ENCODE results near the gene SPTBN1. TPM values are rescaled to one million over a fixed set of nuclear protein-coding genes. Genes with fewer than 3 reads are reported as not detected.
A peak's percentile ranks its signal among the peaks of the same experiment; 100 is the strongest.

SPTBN1 gene
- total and polyA plus RNA-seq, 2 donors (not counting 3 experiments of a cell fraction or from before 2014, with no cell fraction given): 63.3 to 320 TPM

DNA sequence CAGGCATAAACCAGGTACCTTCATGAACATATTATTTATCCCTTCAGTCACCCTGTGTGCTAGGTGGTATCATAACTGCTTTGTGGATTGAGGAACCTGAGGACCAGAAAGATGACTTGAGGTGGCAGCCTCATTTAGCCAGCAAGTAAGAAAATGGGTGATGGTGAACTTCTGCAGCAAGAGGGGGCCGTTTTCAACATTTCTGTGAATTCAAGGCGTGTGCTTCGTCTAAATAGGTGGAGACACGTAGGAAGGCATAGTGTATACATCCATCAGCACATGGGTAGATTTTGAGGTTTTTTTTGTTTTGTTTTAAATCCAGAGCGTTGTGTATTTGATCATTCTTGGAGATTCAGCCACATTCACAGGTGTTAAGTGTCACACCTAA, 118.7 kb downstream of the SPTBN1 start:
- H3K4me1 ChIP-seq (ENCODE audit: control insufficient read depth, extremely low read depth, insufficient read depth, low read length): peaks cover 86% of the 10 kb centered on the region
- no peaks in the 10 kb centered on the region for H3K27me3 ChIP-seq (ENCODE audit: control insufficient read depth in 2 of 2, insufficient read depth in 2 of 2, low read length in 2 of 2)
- H3K36me3 ChIP-seq (ENCODE audit: control insufficient read depth in 2 of 2, extremely low read depth in 1 of 2, insufficient read depth in 2 of 2, low read length in 2 of 2): no peaks in the 10 kb centered on the region
- TF ChIP-seq, protein P1, sequence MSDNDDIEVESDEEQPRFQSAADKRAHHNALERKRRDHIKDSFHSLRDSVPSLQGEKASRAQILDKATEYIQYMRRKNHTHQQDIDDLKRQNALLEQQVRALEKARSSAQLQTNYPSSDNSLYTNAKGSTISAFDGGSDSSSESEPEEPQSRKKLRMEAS (IDR thresholded peaks at IDR 0.05; ENCODE audit: insufficient read depth, insufficient read length): no peak
- no peak for TF ChIP-seq FOS (IDR thresholded peaks at IDR 0.05; ENCODE audit: borderline replicate concordance, insufficient read depth, low read length)
- no peak for TF ChIP-seq JUN (IDR thresholded peaks at IDR 0.05; ENCODE audit: borderline replicate concordance, insufficient read depth, insufficient read length, low read depth)
- TF ChIP-seq EZH2 (IDR thresholded peaks at IDR 0.05; ENCODE audit: borderline replicate concordance, low read depth, low read length, severe bottlenecking): no peak
- no peak for TF ChIP-seq GATA2 (IDR thresholded peaks at IDR 0.05; ENCODE audit: insufficient read depth, insufficient read length, low read depth, low read length)
- no peak for TF ChIP-seq POLR2AphosphoS5 (IDR thresholded peaks at IDR 0.05; ENCODE audit: insufficient read depth, low read depth, low read length)
- TF ChIP-seq POLR2A (IDR thresholded peaks at IDR 0.05; ENCODE audit: low read depth, low read length): no peak
- TF ChIP-seq MYC (IDR thresholded peaks at IDR 0.05; ENCODE audit: low read depth, low read length): no peak
- TF ChIP-seq, protein P2, sequence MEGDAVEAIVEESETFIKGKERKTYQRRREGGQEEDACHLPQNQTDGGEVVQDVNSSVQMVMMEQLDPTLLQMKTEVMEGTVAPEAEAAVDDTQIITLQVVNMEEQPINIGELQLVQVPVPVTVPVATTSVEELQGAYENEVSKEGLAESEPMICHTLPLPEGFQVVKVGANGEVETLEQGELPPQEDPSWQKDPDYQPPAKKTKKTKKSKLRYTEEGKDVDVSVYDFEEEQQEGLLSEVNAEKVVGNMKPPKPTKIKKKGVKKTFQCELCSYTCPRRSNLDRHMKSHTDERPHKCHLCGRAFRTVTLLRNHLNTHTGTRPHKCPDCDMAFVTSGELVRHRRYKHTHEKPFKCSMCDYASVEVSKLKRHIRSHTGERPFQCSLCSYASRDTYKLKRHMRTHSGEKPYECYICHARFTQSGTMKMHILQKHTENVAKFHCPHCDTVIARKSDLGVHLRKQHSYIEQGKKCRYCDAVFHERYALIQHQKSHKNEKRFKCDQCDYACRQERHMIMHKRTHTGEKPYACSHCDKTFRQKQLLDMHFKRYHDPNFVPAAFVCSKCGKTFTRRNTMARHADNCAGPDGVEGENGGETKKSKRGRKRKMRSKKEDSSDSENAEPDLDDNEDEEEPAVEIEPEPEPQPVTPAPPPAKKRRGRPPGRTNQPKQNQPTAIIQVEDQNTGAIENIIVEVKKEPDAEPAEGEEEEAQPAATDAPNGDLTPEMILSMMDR (IDR thresholded peaks at IDR 0.05; ENCODE audit: extremely low read depth in 1 of 2, insufficient read depth in 1 of 2, low read depth in 1 of 2, low read length in 2 of 2): no peak
- no peaks in the 10 kb centered on the region for H4K20me1 ChIP-seq (replicated peaks; ENCODE audit: control insufficient read depth, extremely low read depth, insufficient read depth, low read length)
- no peak overlapping the region for H3K4me2 ChIP-seq (ENCODE audit: insufficient read depth, low read length)
- H2AFZ ChIP-seq (ENCODE audit: low read depth, low read length): no peak overlapping the region
- H3K4me3 ChIP-seq (replicated peaks in 1 of 3; ENCODE audit: insufficient read depth in 1 of 3, low read depth in 1 of 3, low read length in 3 of 3): no peak overlapping the region
- no peak for FAIRE-seq
- intact Hi-C loops (cut with micrococcal nuclease) (loop anchor here (5.0 kb wide), 1 partner anchor 118 kb away; the partner anchor contains the start of gene SPTBN1), dilution Hi-C loops (cut with MboI; ENCODE audit: extremely low pct_ligation_motif_present, low sequenced_read_pairs) (no loop called here)
- H3K79me2 ChIP-seq (ENCODE audit: control insufficient read depth, insufficient read depth, low read length): peaks cover 86% of the 10 kb centered on the region
- H3K9me3 ChIP-seq (replicated peaks; ENCODE audit: control insufficient read depth, insufficient read depth, low read length): no peaks in the 10 kb centered on the region
- peak overlapping the region; percentile 100 for H3K27ac ChIP-seq (ENCODE audit: insufficient read depth, low read depth, low read length)
- H3K9ac ChIP-seq (replicated peaks; ENCODE audit: extremely low read depth, insufficient read depth, low read length): no peak overlapping the region
- no peak for DNase-seq (ENCODE audit: low read depth, low spot score)
- ChIA-PET POLR2A (interaction anchor here (6.1 kb wide), 1 partner anchor 15 kb away, joined by 52 read pairs; no protein-coding TSS in a partner anchor), CTCF (interaction anchor here (2.0 kb wide), 1 partner anchor 12 kb away, joined by 4 read pairs; no protein-coding TSS in a partner anchor)
- no peaks in the 10 kb centered on the region for H3K9me1 ChIP-seq (replicated peaks; ENCODE audit: control insufficient read depth, extremely low read depth, insufficient read depth, low read length)
- no TSS peak for BruUV-seq (replicated peaks)
